Neutrophil (primary cell): ENCODE results near the gene FAM89B.
"Not testable (repeated sequence)": the region's sequence is repeated elsewhere in the genome, so short reads cannot be mapped to it uniquely, and the experiment has no call there.

ENCODE experiments used
- H3K27ac ChIP-seq: fragments of 200-600 bp; sonication (generic); 2 replicates; pipeline ENCODE4 v1.5.1; 2016; ENCODE audit warnings: mild to moderate bottlenecking, moderate library complexity
- H3K27me3 ChIP-seq: fragments of 200-600 bp; sonication (generic); 2 replicates; pipeline ENCODE4 v1.6.0; 2016; ENCODE audit warnings: mild to moderate bottlenecking
- H3K36me3 ChIP-seq: fragments of 200-600 bp; sonication (generic); 2 replicates; pipeline ENCODE4 v1.5.1; 2017
- H3K4me1 ChIP-seq, 2 experiments: fragments of 200-600 bp in 1 of 2; sonication (generic) in 1 of 2; 1 replicate in 1 of 2; 2 replicates in 1 of 2; pipeline versions ENCODE4 v1.5.1 to v1.6.1; 2013 to 2016; ENCODE audit warnings: low read depth in 1 of 2, low read length in 1 of 2, mild to moderate bottlenecking in 1 of 2, moderate library complexity in 1 of 2; ENCODE audit not compliant: control insufficient read depth in 1 of 2, insufficient read depth in 1 of 2
- H3K4me3 ChIP-seq, 2 experiments: fragments of 200-600 bp in 1 of 2; sonication (generic) in 1 of 2; 1 replicate in 1 of 2; 2 replicates in 1 of 2; pipeline ENCODE4 v1.5.1; 2013 to 2016; ENCODE audit warnings: low read depth in 1 of 2, low read length in 1 of 2, mild to moderate bottlenecking in 1 of 2, moderate library complexity in 1 of 2
- H3K9me3 ChIP-seq: fragments of 200-600 bp; sonication (generic); 2 replicates; pipeline ENCODE4 v1.5.1; 2016
- TF ChIP-seq, protein P1 (sequence below): fragments of 200-600 bp; sonication (generic); IDR thresholded peaks from 2 replicates; pipeline ENCODE4 v1.5.1; 2016; ENCODE audit warnings: antibody characterized with exemption

Gene FAM89B

DNA sequence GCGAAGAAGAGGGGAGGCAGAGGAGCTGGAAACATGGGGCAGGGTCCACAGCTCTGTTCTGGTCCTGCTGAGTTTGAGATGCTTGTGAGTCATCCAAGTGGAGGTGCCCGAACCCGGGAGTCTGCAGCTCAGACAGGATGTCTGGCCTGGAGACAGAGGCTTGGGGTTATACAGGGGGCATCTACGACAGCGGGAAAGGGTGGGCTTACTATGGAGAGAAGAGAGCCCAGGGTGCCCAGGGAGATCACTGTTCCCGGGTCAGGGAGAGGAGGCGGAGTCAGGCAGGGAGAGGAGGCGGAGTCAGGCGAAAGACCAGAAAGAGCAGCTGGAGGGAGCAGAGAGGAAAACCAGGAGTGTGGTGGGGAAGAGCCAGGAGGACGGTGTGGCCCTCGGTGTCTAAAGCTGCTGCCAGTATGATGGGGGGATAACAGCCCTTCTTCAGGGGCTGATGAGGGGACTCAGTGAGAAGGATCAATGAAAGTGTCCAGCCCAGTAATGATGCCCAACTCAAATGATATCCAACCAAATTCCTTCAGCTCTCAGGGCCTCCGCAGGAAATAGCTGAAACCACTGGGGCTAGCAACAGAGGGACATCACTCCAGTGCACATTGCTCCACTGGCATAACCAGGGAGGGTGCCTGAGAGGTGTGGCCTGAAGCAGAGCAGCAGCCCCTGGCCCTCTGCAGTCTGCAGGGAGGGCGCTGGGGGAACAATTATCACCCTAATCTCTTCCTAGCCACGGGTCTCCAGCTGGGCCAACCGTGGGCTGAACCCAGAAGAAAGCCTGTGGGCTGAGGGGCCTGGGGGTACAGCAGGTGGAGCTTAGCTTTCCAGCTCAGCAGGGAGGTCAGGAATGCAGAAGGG is 11.6 kb upstream of the FAM89B start:
- no peak overlapping the region for H3K27ac ChIP-seq
- H3K4me3 ChIP-seq: no peak overlapping the region
- peaks cover 70% of the 10 kb centered on the region for H3K27me3 ChIP-seq
- peaks cover 8 to 18% of the 10 kb centered on the region in 2 experiments for H3K4me1 ChIP-seq
- no peaks in the 10 kb centered on the region for H3K36me3 ChIP-seq
- TF ChIP-seq, protein P1, sequence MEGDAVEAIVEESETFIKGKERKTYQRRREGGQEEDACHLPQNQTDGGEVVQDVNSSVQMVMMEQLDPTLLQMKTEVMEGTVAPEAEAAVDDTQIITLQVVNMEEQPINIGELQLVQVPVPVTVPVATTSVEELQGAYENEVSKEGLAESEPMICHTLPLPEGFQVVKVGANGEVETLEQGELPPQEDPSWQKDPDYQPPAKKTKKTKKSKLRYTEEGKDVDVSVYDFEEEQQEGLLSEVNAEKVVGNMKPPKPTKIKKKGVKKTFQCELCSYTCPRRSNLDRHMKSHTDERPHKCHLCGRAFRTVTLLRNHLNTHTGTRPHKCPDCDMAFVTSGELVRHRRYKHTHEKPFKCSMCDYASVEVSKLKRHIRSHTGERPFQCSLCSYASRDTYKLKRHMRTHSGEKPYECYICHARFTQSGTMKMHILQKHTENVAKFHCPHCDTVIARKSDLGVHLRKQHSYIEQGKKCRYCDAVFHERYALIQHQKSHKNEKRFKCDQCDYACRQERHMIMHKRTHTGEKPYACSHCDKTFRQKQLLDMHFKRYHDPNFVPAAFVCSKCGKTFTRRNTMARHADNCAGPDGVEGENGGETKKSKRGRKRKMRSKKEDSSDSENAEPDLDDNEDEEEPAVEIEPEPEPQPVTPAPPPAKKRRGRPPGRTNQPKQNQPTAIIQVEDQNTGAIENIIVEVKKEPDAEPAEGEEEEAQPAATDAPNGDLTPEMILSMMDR: no peak
- no peaks in the 10 kb centered on the region for H3K9me3 ChIP-seq

DNA sequence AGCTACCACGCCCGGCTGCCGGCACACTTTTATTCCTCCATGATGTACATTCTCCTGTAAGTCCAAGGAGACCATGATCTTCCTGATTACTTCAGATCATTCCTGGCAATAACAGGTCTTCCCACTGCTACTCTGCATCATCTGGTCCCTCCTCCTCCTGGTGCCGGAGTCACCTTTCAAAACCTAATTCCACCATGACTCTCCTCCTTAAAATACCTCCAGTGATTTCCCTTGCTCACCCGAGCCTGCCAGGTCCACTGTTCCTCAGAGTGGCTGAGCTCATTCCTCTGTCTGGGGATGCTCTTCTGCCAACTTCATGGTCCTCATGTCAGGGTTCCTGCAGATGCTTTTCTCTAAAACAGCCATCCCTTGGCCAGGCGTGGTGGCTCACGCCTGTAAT is 10.3 kb upstream of the FAM89B start:
- Histone ChIP-seq H3K4me1 (peaks cover 12 to 18% of the 10 kb centered on the region in 2 experiments), H3K27ac (no peak overlapping the region), H3K36me3 (no peaks in the 10 kb centered on the region), H3K4me3 (no peak overlapping the region), H3K27me3 (peaks cover 58% of the 10 kb centered on the region), H3K9me3 (no peaks in the 10 kb centered on the region)
- TF ChIP-seq, protein P1: no peak

GRCh38 chr11:65562788-65563187 is 9.6 kb upstream of the FAM89B start:
- H3K27ac ChIP-seq: no peak overlapping the region

DNA sequence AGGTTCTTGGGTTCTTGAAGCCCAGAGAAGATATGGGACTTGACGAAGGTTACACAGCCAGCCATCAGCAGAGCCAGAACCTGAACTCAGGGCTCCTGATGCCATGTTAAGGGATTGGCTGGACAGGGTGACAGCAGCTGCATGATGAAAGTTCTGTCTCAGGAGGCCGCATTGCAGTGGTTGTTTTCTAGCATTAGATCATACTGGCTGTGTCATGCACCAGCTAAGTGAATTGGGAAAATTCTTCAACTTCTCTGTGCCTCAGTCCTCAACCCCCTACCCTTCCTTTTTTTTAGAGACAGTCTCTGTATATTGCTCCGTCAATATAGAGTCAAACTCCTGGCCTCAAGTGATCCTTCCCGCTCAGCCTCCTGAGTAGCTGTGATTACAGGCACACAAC is 8.7 kb upstream of the FAM89B start:
- no peaks in the 10 kb centered on the region for H3K36me3 ChIP-seq
- no peaks in the 10 kb centered on the region for H3K9me3 ChIP-seq
- peaks cover 12 to 15% of the 10 kb centered on the region in 2 experiments for H3K4me1 ChIP-seq
- no peak overlapping the region for H3K27ac ChIP-seq
- H3K27me3 ChIP-seq: peaks cover 42% of the 10 kb centered on the region
- TF ChIP-seq, protein P1: no peak
- H3K4me3 ChIP-seq: no peak overlapping the region

More at GRCh38 chr11:65562788-65563187, 9.6 kb upstream of the FAM89B start:
- Histone ChIP-seq H3K9me3 (no peaks in the 10 kb centered on the region), H3K27me3 (peaks cover 50% of the 10 kb centered on the region), H3K4me3 (no peak overlapping the region), H3K36me3 (no peaks in the 10 kb centered on the region), H3K4me1 (peaks cover 12 to 18% of the 10 kb centered on the region in 2 experiments)
- TF ChIP-seq, protein P1: no peak

GRCh38 chr11:65564879-65565559 is 7.3 kb upstream of the FAM89B start:
- H3K9me3 ChIP-seq, H3K27ac ChIP-seq, H3K4me3 ChIP-seq, H3K36me3 ChIP-seq: not testable (repeated sequence)
- H3K27me3 ChIP-seq: peaks cover 28% of the 10 kb centered on the region
- peaks cover 19 to 23% of the 10 kb centered on the region in 2 experiments for H3K4me1 ChIP-seq
